ENCODE data around the gene FANCI. TPM values are rescaled to one million over a fixed set of nuclear protein-coding genes. Genes with fewer than 3 reads are reported as not detected.

The FANCI gene
- total RNA-seq, 3 donors from 2014 or later = 7.6 to 9.9 (median 7.9) TPM

GRCh38 chr15:89352476-89352875 lies 108.7 kb downstream of the FANCI start:
- TF ChIP-seq POLR2AphosphoS5 (IDR thresholded peaks at IDR 0.05) = no peak
- no peak for TF ChIP-seq CTCF (IDR thresholded peaks at IDR 0.05)
- TF ChIP-seq POLR2A (IDR thresholded peaks at IDR 0.05) = no peak
- Histone ChIP-seq H3K4me1 (no peaks in the 10 kb centered on the region), H3K4me3 (no peak overlapping the region), H3K9me3 (no peaks in the 10 kb centered on the region), H3K27ac (no peak overlapping the region), H3K27me3 (peaks cover 0 to 40% of the 10 kb centered on the region in 2 donors), H3K36me3 (no peaks in the 10 kb centered on the region)
- intact Hi-C loops (cut with DNase I; ENCODE audit: low total_unique reads) = no loop called here
- no peak for DNase-seq (ENCODE audit: low spot score in 2 of 2)

- Histone ChIP-seq H3K27me3 (peaks cover 0 to 55% of the 10 kb centered on the region in 2 donors), H3K27ac (no peak overlapping the region), H3K36me3 (no peaks in the 10 kb centered on the region), H3K9me3 (no peaks in the 10 kb centered on the region), H3K4me1 (peaks cover under 1 to 2% of the 10 kb centered on the region in 2 donors), H3K4me3 (no peak overlapping the region)
- TF ChIP-seq CTCF (IDR thresholded peaks at IDR 0.05) (no peak), POLR2A (IDR thresholded peaks at IDR 0.05) (no peak), POLR2AphosphoS5 (IDR thresholded peaks at IDR 0.05) (no peak)
- intact Hi-C loops (cut with DNase I; ENCODE audit: low total_unique reads) = no loop called here
- no peak for DNase-seq (ENCODE audit: low spot score in 2 of 2)
These were observed 110.2 kb downstream of the FANCI start for GRCh38 chr15:89353991-89354390.

- no peak for TF ChIP-seq POLR2A (IDR thresholded peaks at IDR 0.05)
- TF ChIP-seq CTCF (IDR thresholded peaks at IDR 0.05) = peak in 2 of 3 donors; percentile 12 to 27
- no peak for TF ChIP-seq POLR2AphosphoS5 (IDR thresholded peaks at IDR 0.05)
- DNase-seq (ENCODE audit: low spot score in 2 of 2) = no peak
- Histone ChIP-seq H3K4me3 (no peak overlapping the region), H3K36me3 (no peaks in the 10 kb centered on the region), H3K9me3 (no peaks in the 10 kb centered on the region), H3K27me3 (peaks cover 12 to 82% of the 10 kb centered on the region in 2 donors), H3K27ac (no peak overlapping the region), H3K4me1 (peaks cover 5 to 7% of the 10 kb centered on the region in 2 donors)
- intact Hi-C loops (cut with DNase I; ENCODE audit: low total_unique reads) = loop anchor here (5.0 kb wide), 1 partner anchor 76 kb away; no protein-coding TSS in a partner anchor
These were observed 113.0 kb downstream of the FANCI start for GRCh38 chr15:89356634-89357298.

- DNase-seq (ENCODE audit: low spot score in 2 of 2) = no peak
- Histone ChIP-seq H3K27ac (no peak overlapping the region), H3K36me3 (no peaks in the 10 kb centered on the region), H3K27me3 (peaks cover 22 to 95% of the 10 kb centered on the region in 2 donors), H3K9me3 (no peaks in the 10 kb centered on the region), H3K4me1 (peaks cover 5 to 7% of the 10 kb centered on the region in 2 donors), H3K4me3 (peak overlapping the region; percentile 35 to 65 (median 44))
- TF ChIP-seq POLR2AphosphoS5 (IDR thresholded peaks at IDR 0.05) (no peak), POLR2A (IDR thresholded peaks at IDR 0.05) (no peak), CTCF (IDR thresholded peaks at IDR 0.05) (no peak)
- intact Hi-C loops (cut with DNase I; ENCODE audit: low total_unique reads) = loop anchor here (5.0 kb wide), 1 partner anchor 74 kb away; no protein-coding TSS in a partner anchor
These were observed 114.6 kb downstream of the FANCI start for GRCh38 chr15:89358435-89358754.

- Histone ChIP-seq H3K4me1 (peaks cover 5 to 7% of the 10 kb centered on the region in 2 donors), H3K9me3 (no peaks in the 10 kb centered on the region), H3K27me3 (peaks cover 25 to 95% of the 10 kb centered on the region in 2 donors), H3K36me3 (no peaks in the 10 kb centered on the region), H3K27ac (no peak overlapping the region), H3K4me3 (peak overlapping the region; percentile 35 to 65 (median 44))
- TF ChIP-seq CTCF (IDR thresholded peaks at IDR 0.05) = peak; percentile 96 to 98 (median 97)
- peak in 1 of 3 donors; percentile 49 for TF ChIP-seq POLR2AphosphoS5 (IDR thresholded peaks at IDR 0.05)
- TF ChIP-seq POLR2A (IDR thresholded peaks at IDR 0.05) = no peak
- intact Hi-C loops (cut with DNase I; ENCODE audit: low total_unique reads) = loop anchor here (5.0 kb wide), 1 partner anchor 73 kb away; no protein-coding TSS in a partner anchor
- DNase-seq (ENCODE audit: low spot score in 2 of 2) = peak; percentile 45 to 76
These were observed 115.1 kb downstream of the FANCI start for GRCh38 chr15:89358755-89359439.
